Endothelial cell (in vitro differentiated cells): ENCODE measurements around the gene STX7. TPM values are rescaled to one million over a fixed set of nuclear protein-coding genes. Genes with fewer than 3 reads are reported as not detected.

Experiments
- DNase-seq: peaks from one replicate; pipeline ENCODE4 v3.0.0; 2021; ENCODE audit warnings: low spot score
- H3K27ac Mint-ChIP-seq: one replicate; pipeline ENCODE4 v1.8.0; 2021; ENCODE audit warnings: mixed read lengths, inconsistent platforms; ENCODE audit not compliant: unreplicated experiment
- H3K27me3 Mint-ChIP-seq: one replicate; pipeline ENCODE4 v1.8.0; 2021; ENCODE audit warnings: mild to moderate bottlenecking, moderate library complexity, mixed read lengths, inconsistent platforms; ENCODE audit not compliant: unreplicated experiment
- H3K36me3 Mint-ChIP-seq: one replicate; pipeline ENCODE4 v1.8.0; 2021; ENCODE audit warnings: mild to moderate bottlenecking, low read depth, mixed read lengths, inconsistent platforms; ENCODE audit not compliant: unreplicated experiment
- H3K4me1 Mint-ChIP-seq: one replicate; pipeline ENCODE4 v1.8.0; 2021; ENCODE audit warnings: mild to moderate bottlenecking, mixed read lengths, inconsistent platforms; ENCODE audit not compliant: unreplicated experiment
- H3K4me3 Mint-ChIP-seq: one replicate; pipeline ENCODE4 v1.8.0; 2021; ENCODE audit warnings: mild to moderate bottlenecking, mixed read lengths, inconsistent platforms; ENCODE audit not compliant: unreplicated experiment
- H3K9me3 Mint-ChIP-seq: one replicate; pipeline ENCODE4 v1.8.0; 2021; ENCODE audit warnings: mixed read lengths, inconsistent platforms; ENCODE audit not compliant: unreplicated experiment
- CTCF ChIP-seq: fragments of 200-600 bp; sonication (generic); IDR thresholded peaks from one replicate; pipeline ENCODE4 v1.5.0; 2021; ENCODE audit warnings: antibody characterized with exemption; ENCODE audit not compliant: unreplicated experiment
- total RNA-seq: library from RNA; stranded (reverse); fragmentation: NEBNext Ultra II Directional; extraction: Animal tissue kit (Norgen Biotek cat#: 25700); gene quantifications from one replicate; pipeline ENCODE4 v1.2.1, GENCODE V29; 2021; ENCODE audit not compliant: unreplicated experiment

Gene STX7
- total RNA-seq, 1 donor from 2014 or later = 60.9 TPM

GRCh38 chr6:132498638-132499037, 14.3 kb downstream of the STX7 start:
- DNase-seq = no peak
- Mint-ChIP-seq H3K36me3 (peaks cover 28% of the 10 kb centered on the region), H3K27ac (no peak overlapping the region), H3K4me1 (peaks cover 2% of the 10 kb centered on the region), H3K27me3 (no peaks in the 10 kb centered on the region), H3K4me3 (no peak overlapping the region), H3K9me3 (no peaks in the 10 kb centered on the region)
- TF ChIP-seq CTCF = no peak

- no peaks in the 10 kb centered on the region for H3K27me3 Mint-ChIP-seq
- H3K36me3 Mint-ChIP-seq = peaks cover 31% of the 10 kb centered on the region
- DNase-seq = no peak
- H3K27ac Mint-ChIP-seq = no peak overlapping the region
- H3K4me3 Mint-ChIP-seq = no peak overlapping the region
- peaks cover 2% of the 10 kb centered on the region for H3K4me1 Mint-ChIP-seq
- H3K9me3 Mint-ChIP-seq = no peaks in the 10 kb centered on the region
- no peak for TF ChIP-seq CTCF
These were observed 16.3 kb downstream of the STX7 start for GRCh38 chr6:132496519-132497180.

GRCh38 chr6:132495604-132496079, 17.3 kb downstream of the STX7 start:
- Mint-ChIP-seq H3K36me3 (peaks cover 27% of the 10 kb centered on the region), H3K9me3 (no peaks in the 10 kb centered on the region), H3K4me3 (no peak overlapping the region), H3K4me1 (peaks cover 2% of the 10 kb centered on the region), H3K27me3 (no peaks in the 10 kb centered on the region), H3K27ac (no peak overlapping the region)
- TF ChIP-seq CTCF = no peak
- DNase-seq = no peak

GRCh38 chr6:132494954-132495353, 18.0 kb downstream of the STX7 start:
- no peak overlapping the region for H3K27ac Mint-ChIP-seq
- peak overlapping the region; percentile 8 for H3K4me3 Mint-ChIP-seq
- peaks cover 22% of the 10 kb centered on the region for H3K36me3 Mint-ChIP-seq
- no peaks in the 10 kb centered on the region for H3K9me3 Mint-ChIP-seq
- H3K4me1 Mint-ChIP-seq = peaks cover 2% of the 10 kb centered on the region
- H3K27me3 Mint-ChIP-seq = no peaks in the 10 kb centered on the region
- no peak for TF ChIP-seq CTCF
- no peak for DNase-seq

- Mint-ChIP-seq H3K4me1 (peaks cover 2% of the 10 kb centered on the region), H3K9me3 (no peaks in the 10 kb centered on the region), H3K27me3 (no peaks in the 10 kb centered on the region), H3K27ac (no peak overlapping the region), H3K4me3 (no peak overlapping the region), H3K36me3 (peaks cover 17% of the 10 kb centered on the region)
- TF ChIP-seq CTCF = no peak
- DNase-seq = no peak
These were observed 21.0 kb downstream of the STX7 start for GRCh38 chr6:132491881-132492280.
